ENCODE results near the gene TMEM219.

DNA sequence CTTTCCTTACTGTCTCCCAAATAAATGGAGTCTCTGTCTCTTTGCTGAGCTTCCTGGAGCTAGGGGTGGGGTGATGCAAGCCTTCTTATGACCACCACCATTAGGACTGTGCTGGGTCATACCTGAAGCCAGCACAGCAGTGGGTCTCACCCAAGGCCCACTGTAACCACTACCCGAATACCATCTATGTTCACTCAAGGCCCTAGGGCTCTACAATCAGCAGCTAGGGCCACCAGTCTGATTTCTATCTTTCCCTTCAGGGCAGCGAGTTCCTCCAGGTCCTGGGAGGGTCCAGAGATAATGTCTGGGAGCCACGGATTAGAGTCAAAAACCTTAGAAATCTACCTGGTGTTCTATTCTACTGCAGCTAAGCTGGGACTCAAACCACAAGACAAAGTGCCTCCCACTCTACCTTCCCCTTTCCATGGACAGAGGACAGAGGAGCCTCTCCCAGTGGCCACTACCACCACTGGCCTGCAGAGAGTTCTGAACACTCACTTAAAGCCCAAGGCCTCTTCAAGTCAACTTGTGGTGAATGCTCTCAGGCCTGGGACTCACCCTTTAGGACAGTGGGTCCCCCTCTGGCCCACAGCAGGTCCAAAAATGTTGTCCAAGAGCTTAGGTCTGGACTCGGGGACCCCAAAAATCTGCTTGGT, 10.9 kb upstream of the TMEM219 start:
- TF ChIP-seq, protein P1, sequence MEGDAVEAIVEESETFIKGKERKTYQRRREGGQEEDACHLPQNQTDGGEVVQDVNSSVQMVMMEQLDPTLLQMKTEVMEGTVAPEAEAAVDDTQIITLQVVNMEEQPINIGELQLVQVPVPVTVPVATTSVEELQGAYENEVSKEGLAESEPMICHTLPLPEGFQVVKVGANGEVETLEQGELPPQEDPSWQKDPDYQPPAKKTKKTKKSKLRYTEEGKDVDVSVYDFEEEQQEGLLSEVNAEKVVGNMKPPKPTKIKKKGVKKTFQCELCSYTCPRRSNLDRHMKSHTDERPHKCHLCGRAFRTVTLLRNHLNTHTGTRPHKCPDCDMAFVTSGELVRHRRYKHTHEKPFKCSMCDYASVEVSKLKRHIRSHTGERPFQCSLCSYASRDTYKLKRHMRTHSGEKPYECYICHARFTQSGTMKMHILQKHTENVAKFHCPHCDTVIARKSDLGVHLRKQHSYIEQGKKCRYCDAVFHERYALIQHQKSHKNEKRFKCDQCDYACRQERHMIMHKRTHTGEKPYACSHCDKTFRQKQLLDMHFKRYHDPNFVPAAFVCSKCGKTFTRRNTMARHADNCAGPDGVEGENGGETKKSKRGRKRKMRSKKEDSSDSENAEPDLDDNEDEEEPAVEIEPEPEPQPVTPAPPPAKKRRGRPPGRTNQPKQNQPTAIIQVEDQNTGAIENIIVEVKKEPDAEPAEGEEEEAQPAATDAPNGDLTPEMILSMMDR (IDR thresholded peaks at IDR 0.05): no peak
- TF ChIP-seq POLR2A (IDR thresholded peaks at IDR 0.05): no peak
